K562 (cell line): ENCODE results near the gene HDLBP. TPM values are rescaled to one million over a fixed set of nuclear protein-coding genes. Genes with fewer than 3 reads are reported as not detected.

Source experiments
- AFF4 ChIP-seq: sonication (generic); formaldehyde crosslinking; IDR thresholded peaks from 2 replicates; pipeline ENCODE4 v1.8.0; 2023; ENCODE audit warnings: mild to moderate bottlenecking, missing genetic modification reagents
- ATF3 ChIP-seq, 2 experiments: fragments of 450-650 bp in 1 of 2; sonication (generic) in 1 of 2; formaldehyde crosslinking in 1 of 2; IDR thresholded peaks in 1 of 2; conservative IDR thresholded peaks in 1 of 2; 2 replicates each; pipeline versions ENCODE4 v1.6.1 to v1.8.1; 2016 to 2023; ENCODE audit warnings: mild to moderate bottlenecking in 2 of 2, moderate library complexity in 2 of 2, inconsistent platforms in 1 of 2, missing genetic modification reagents in 1 of 2
- MAFF ChIP-seq: IDR thresholded peaks from 2 replicates; pipeline ENCODE4 v1.6.1; 2012; ENCODE audit warnings: low read length, improper control_type of control experiment
- MBD2 ChIP-seq: sonication (generic); IDR thresholded peaks from 2 replicates; pipeline ENCODE4 v1.6.1; 2016; ENCODE audit warnings: low read depth, borderline replicate concordance
- NCOR1 ChIP-seq: fragments of 450-650 bp; IDR thresholded peaks from 2 replicates; pipeline ENCODE4 v1.6.1; 2016; ENCODE audit warnings: mild to moderate bottlenecking, moderate library complexity
- NRF1 ChIP-seq, 2 experiments: fragments of 450-650 bp; IDR thresholded peaks in 1 of 2; conservative IDR thresholded peaks in 1 of 2; 2 replicates each; pipeline ENCODE4 v1.6.1; 2014; ENCODE audit warnings: mild to moderate bottlenecking in 2 of 2
- POLR2G ChIP-seq: fragments of 200-400 bp; formaldehyde crosslinking; IDR thresholded peaks from 2 replicates; pipeline ENCODE4 v1.6.1; 2017; ENCODE audit warnings: low read depth, mild to moderate bottlenecking, antibody characterized with exemption, low read length, moderate library complexity
- PTBP1 ChIP-seq: fragments of 200-400 bp; formaldehyde crosslinking; IDR thresholded peaks from 2 replicates; pipeline ENCODE4 v1.6.1; 2017; ENCODE audit warnings: low read depth, low read length
- RB1 ChIP-seq: fragments of 450-650 bp; IDR thresholded peaks from 2 replicates; pipeline ENCODE4 v1.6.1; 2017; ENCODE audit warnings: low read depth, mild to moderate bottlenecking
- SFPQ ChIP-seq: fragments of 200-400 bp; formaldehyde crosslinking; IDR thresholded peaks from 2 replicates; pipeline ENCODE4 v1.6.1; 2017; ENCODE audit warnings: mild to moderate bottlenecking, low read depth, low read length, moderate library complexity
- TEAD1 ChIP-seq, 2 experiments: fragments of 450-650 bp in 1 of 2; sonication (generic) in 1 of 2; formaldehyde crosslinking; IDR thresholded peaks; 2 replicates each; pipeline versions ENCODE4 v1.4.0 to v1.8.0; 2020 to 2022; ENCODE audit warnings: mild to moderate bottlenecking in 2 of 2, missing genetic modification reagents in 1 of 2
- ZFX ChIP-seq: sonication (generic); formaldehyde crosslinking; IDR thresholded peaks from 2 replicates; pipeline ENCODE4 v1.8.0; 2022; ENCODE audit warnings: mild to moderate bottlenecking, missing genetic modification reagents, moderate library complexity
- ZNF23 ChIP-seq: fragments of 250-450 bp; sonication (Bioruptor Pico); IDR thresholded peaks from 2 replicates; pipeline ENCODE4 v1.4.0; 2020; ENCODE audit warnings: mild to moderate bottlenecking
- ZNF764 ChIP-seq: fragments of 250-450 bp; sonication (Bioruptor Pico); IDR thresholded peaks from 2 replicates; pipeline ENCODE4 v1.4.0; 2020; ENCODE audit warnings: low read depth, mild to moderate bottlenecking, moderate library complexity
- polyA plus RNA-seq, 8 experiments: library from polyadenylated mRNA; depleted of rRNA in 4 of 8; stranded (reverse) in 5 of 8; unstranded in 3 of 8; fragments of >200 nt; fragmentation: Nextera tagmentation in 2 of 8; fragmentation: Illumina TruSeq in 1 of 8; extraction: Ambion mirVana in 2 of 8; extraction: Trizol in 1 of 8; gene quantifications; 2 replicates each; pipeline versions ENCODE4 v1.2.1 to v1.2.3, GENCODE V29; 2011 to 2014; ENCODE audit warnings: inconsistent platforms in 1 of 8, missing spikeins in 1 of 8
- total RNA-seq, 7 experiments: library from RNA; depleted of rRNA in 6 of 7; stranded (reverse); fragments of >200 nt in 6 of 7; fragmentation: Illumina TruSeq in 2 of 7; extraction: Trizol in 2 of 7; gene quantifications; 2 replicates each; pipeline versions ENCODE4 v1.2.1 to v1.2.3, GENCODE V29; 2011 to 2021; ENCODE audit warnings: low replicate concordance in 1 of 7
- TF ChIP-seq, protein P1 (sequence below): fragments of 250-450 bp; sonication (Bioruptor Pico); IDR thresholded peaks from 2 replicates; pipeline ENCODE4 v1.9.0; 2021; ENCODE audit warnings: mild to moderate bottlenecking
- TF ChIP-seq, protein P2 (sequence below): fragments of 450-650 bp; IDR thresholded peaks from 2 replicates; pipeline ENCODE4 v1.6.1; 2018; ENCODE audit not compliant: partially characterized antibody

HDLBP gene
- total and polyA plus RNA-seq, 9 of the 15 experiments (the other 6 are each of a cell fraction or from before 2014, with no cell fraction given) = 24.4 to 378 (median 146) TPM

GRCh38 chr2:241217320-241218031 is 98.0 kb downstream of the HDLBP start (continued):
- no peak for TF ChIP-seq ATF3 (IDR thresholded peaks at IDR 0.05)
- no peak for TF ChIP-seq ATF3 (CRISPR knock-in tag; conservative IDR thresholded peaks at IDR 0.05)
- peak; percentile 68 for TF ChIP-seq ZFX (CRISPR knock-in tag)
- TF ChIP-seq MAFF = no peak
- TF ChIP-seq MBD2 = no peak
- TF ChIP-seq SFPQ = no peak
- TF ChIP-seq ZNF764 = no peak
- TF ChIP-seq RB1 = peak; percentile 21; the same call in 1 of the 2 replicates
- TF ChIP-seq, protein P1, sequence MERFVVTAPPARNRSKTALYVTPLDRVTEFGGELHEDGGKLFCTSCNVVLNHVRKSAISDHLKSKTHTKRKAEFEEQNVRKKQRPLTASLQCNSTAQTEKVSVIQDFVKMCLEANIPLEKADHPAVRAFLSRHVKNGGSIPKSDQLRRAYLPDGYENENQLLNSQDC (CRISPR knock-in tag) = no peak
- no peak for TF ChIP-seq AFF4
- TF ChIP-seq, protein P2, sequence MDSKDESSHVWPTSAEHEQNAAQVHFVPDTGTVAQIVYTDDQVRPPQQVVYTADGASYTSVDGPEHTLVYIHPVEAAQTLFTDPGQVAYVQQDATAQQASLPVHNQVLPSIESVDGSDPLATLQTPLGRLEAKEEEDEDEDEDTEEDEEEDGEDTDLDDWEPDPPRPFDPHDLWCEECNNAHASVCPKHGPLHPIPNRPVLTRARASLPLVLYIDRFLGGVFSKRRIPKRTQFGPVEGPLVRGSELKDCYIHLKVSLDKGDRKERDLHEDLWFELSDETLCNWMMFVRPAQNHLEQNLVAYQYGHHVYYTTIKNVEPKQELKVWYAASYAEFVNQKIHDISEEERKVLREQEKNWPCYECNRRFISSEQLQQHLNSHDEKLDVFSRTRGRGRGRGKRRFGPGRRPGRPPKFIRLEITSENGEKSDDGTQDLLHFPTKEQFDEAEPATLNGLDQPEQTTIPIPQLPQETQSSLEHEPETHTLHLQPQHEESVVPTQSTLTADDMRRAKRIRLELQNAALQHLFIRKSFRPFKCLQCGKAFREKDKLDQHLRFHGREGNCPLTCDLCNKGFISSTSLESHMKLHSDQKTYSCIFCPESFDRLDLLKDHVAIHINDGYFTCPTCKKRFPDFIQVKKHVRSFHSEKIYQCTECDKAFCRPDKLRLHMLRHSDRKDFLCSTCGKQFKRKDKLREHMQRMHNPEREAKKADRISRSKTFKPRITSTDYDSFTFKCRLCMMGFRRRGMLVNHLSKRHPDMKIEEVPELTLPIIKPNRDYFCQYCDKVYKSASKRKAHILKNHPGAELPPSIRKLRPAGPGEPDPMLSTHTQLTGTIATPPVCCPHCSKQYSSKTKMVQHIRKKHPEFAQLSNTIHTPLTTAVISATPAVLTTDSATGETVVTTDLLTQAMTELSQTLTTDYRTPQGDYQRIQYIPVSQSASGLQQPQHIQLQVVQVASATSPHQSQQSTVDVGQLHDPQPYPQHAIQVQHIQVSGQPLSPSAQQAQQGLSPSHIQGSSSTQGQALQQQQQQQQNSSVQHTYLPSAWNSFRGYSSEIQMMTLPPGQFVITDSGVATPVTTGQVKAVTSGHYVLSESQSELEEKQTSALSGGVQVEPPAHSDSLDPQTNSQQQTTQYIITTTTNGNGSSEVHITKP = no peak
- TF ChIP-seq ZNF23 = no peak
- TF ChIP-seq NRF1 (conservative IDR thresholded peaks at IDR 0.05 in 1 of 2, IDR thresholded peaks at IDR 0.05 in 1 of 2) = peak; percentile 55 to 57
- peak in 1 of 2 experiments; percentile 62; a peak in 1 of 4 replicates for TF ChIP-seq TEAD1 (CRISPR knock-in tag; IDR thresholded peaks at IDR 0.05)
- peak; percentile 63 for TF ChIP-seq POLR2G
- no peak for TF ChIP-seq NCOR1
- no peak for TF ChIP-seq PTBP1
